Endothelial cell of umbilical vein (primary cell): ENCODE data around the gene TAF15. TPM values are rescaled to one million over a fixed set of nuclear protein-coding genes. Genes with fewer than 3 reads are reported as not detected.

Experiments
- BruUV-seq: library from RNA; stranded (reverse); fragments of 400-500 nt; replicated peaks from 2 replicates; lab custom pipeline; 2021; lab: Mats Ljungman, UMichigan
- CTCF ChIA-PET: fragments of 300-600, 350-600 bp; sonication (Branson Sonifier 250); formaldehyde crosslinking; loops from one replicate; lab custom pipeline; 2021; ENCODE audit warnings: antibody characterized with exemption, inconsistent platforms; lab: Charles Lee
- POLR2A ChIA-PET: fragments of 300-600, 350-600 bp; sonication (Branson Sonifier 250); formaldehyde crosslinking; loops from one replicate; lab custom pipeline; 2021; ENCODE audit warnings: antibody characterized with exemption, inconsistent platforms; lab: Charles Lee
- DNase-seq: peaks from one replicate; pipeline ENCODE4 v3.0.0-alpha.2; 2011; ENCODE audit warnings: low read depth, low spot score
- FAIRE-seq: peaks from 2 replicates; lab custom pipeline; 2011; peaks lifted over from hg19 to GRCh38; lab: Jason Lieb, UNC
- H2AFZ ChIP-seq: 2 replicates; pipeline ENCODE4 v1.6.0; 2012; ENCODE audit warnings: low read depth, low read length, control low read depth, inconsistent platforms
- H3K27ac ChIP-seq: 2 replicates; pipeline ENCODE4 v1.5.1; 2011; ENCODE audit warnings: low read depth, mild to moderate bottlenecking, control low read depth, low read length, moderate library complexity; ENCODE audit not compliant: insufficient read depth
- H3K27me3 ChIP-seq, 2 experiments: 2 replicates each; pipeline versions ENCODE4 v1.6.0 to v1.6.1; 2011; ENCODE audit warnings: low read length in 2 of 2, mixed read lengths in 1 of 2; ENCODE audit not compliant: control insufficient read depth in 2 of 2, insufficient read depth in 2 of 2
- H3K36me3 ChIP-seq, 2 experiments: 2 replicates in 1 of 2; 3 replicates in 1 of 2; pipeline ENCODE4 v1.5.1; 2011; ENCODE audit warnings: low read length in 2 of 2, mild to moderate bottlenecking in 1 of 2, moderate library complexity in 1 of 2; ENCODE audit not compliant: control insufficient read depth in 2 of 2, insufficient read depth in 2 of 2; ENCODE audit errors: extremely low read depth in 1 of 2
- H3K4me1 ChIP-seq: 3 replicates; pipeline ENCODE4 v1.5.1; 2011; ENCODE audit warnings: mild to moderate bottlenecking, low read length; ENCODE audit not compliant: control insufficient read depth, insufficient read depth; ENCODE audit errors: extremely low read depth
- H3K4me2 ChIP-seq: 2 replicates; pipeline ENCODE4 v1.6.1; 2011; ENCODE audit warnings: low read length, control low read depth, mixed read lengths; ENCODE audit not compliant: insufficient read depth
- H3K4me3 ChIP-seq, 3 experiments: fragments of 200-600 bp in 1 of 3; sonication (generic), shearing (Covaris generic) in 1 of 3; replicated peaks in 1 of 3; 2 replicates each; pipeline ENCODE4 v1.5.1; 2011 to 2016; ENCODE audit warnings: control low read depth in 3 of 3, low read length in 3 of 3, mild to moderate bottlenecking in 2 of 3, inconsistent platforms in 1 of 3, low read depth in 1 of 3, moderate library complexity in 1 of 3; ENCODE audit not compliant: insufficient read depth in 1 of 3
- H3K79me2 ChIP-seq: 2 replicates; pipeline ENCODE4 v1.6.0; 2012; ENCODE audit warnings: low read length, inconsistent platforms; ENCODE audit not compliant: control insufficient read depth, insufficient read depth
- H3K9ac ChIP-seq: replicated peaks from 2 replicates; pipeline ENCODE3; 2011; ENCODE audit warnings: low read length, control low read depth; ENCODE audit not compliant: insufficient read depth; ENCODE audit errors: extremely low read depth
- H3K9me1 ChIP-seq: replicated peaks from 3 replicates; pipeline ENCODE4 v1.6.0; 2011; ENCODE audit warnings: mild to moderate bottlenecking, low read length; ENCODE audit not compliant: control insufficient read depth, insufficient read depth; ENCODE audit errors: extremely low read depth
- H3K9me3 ChIP-seq: replicated peaks from 2 replicates; pipeline ENCODE4 v1.5.1; 2012; ENCODE audit warnings: low read length, inconsistent platforms; ENCODE audit not compliant: control insufficient read depth, insufficient read depth
- H4K20me1 ChIP-seq: replicated peaks from 2 replicates; pipeline ENCODE3; 2011; ENCODE audit warnings: mild to moderate bottlenecking, low read length; ENCODE audit not compliant: control insufficient read depth, insufficient read depth; ENCODE audit errors: extremely low read depth
- EZH2 ChIP-seq: IDR thresholded peaks from 2 replicates; pipeline ENCODE4 v1.6.1; 2012; ENCODE audit warnings: borderline replicate concordance, low read depth, mild to moderate bottlenecking, moderate library complexity, low read length, inconsistent platforms; ENCODE audit not compliant: severe bottlenecking
- FOS ChIP-seq: IDR thresholded peaks from 2 replicates; pipeline ENCODE4 v1.6.1; 2011; ENCODE audit warnings: mild to moderate bottlenecking, low read length, moderate library complexity, borderline replicate concordance; ENCODE audit not compliant: insufficient read depth
- GATA2 ChIP-seq: IDR thresholded peaks from 2 replicates; pipeline ENCODE4 v1.7.0; 2011; ENCODE audit warnings: low read depth, mild to moderate bottlenecking, moderate library complexity, mixed read lengths, low read length; ENCODE audit not compliant: insufficient read length, insufficient read depth
- JUN ChIP-seq: IDR thresholded peaks from 2 replicates; pipeline ENCODE4 v1.6.1; 2011; ENCODE audit warnings: borderline replicate concordance, low read depth; ENCODE audit not compliant: insufficient read length, insufficient read depth
- MYC ChIP-seq: IDR thresholded peaks from one replicate; pipeline ENCODE4 v1.6.1; 2011; ENCODE audit warnings: mild to moderate bottlenecking, low read depth, low read length
- POLR2A ChIP-seq: IDR thresholded peaks from 2 replicates; pipeline ENCODE4 v1.6.1; 2012; ENCODE audit warnings: low read depth, mild to moderate bottlenecking, control low read depth, low read length
- POLR2AphosphoS5 ChIP-seq: IDR thresholded peaks from 2 replicates; pipeline ENCODE4 v1.6.1; 2012; ENCODE audit warnings: low read depth, mild to moderate bottlenecking, control low read depth, low read length, moderate library complexity; ENCODE audit not compliant: insufficient read depth
- dilution Hi-C: fragments of 300-500 bp; cut with MboI; formaldehyde crosslinking; loops from one replicate; pipeline ENCODE4 v1.15.0; 2019; ENCODE audit warnings: low sequenced_read_pairs; ENCODE audit not compliant: extremely low pct_ligation_motif_present
- intact Hi-C: fragments of 100-400 bp; cut with micrococcal nuclease; formaldehyde crosslinking; loops from one replicate; pipeline ENCODE4 v1.10.0; 2022
- polyA plus RNA-seq, 4 experiments: library from polyadenylated mRNA; depleted of rRNA in 3 of 4; stranded (reverse) in 3 of 4; unstranded in 1 of 4; fragments of >200 nt; gene quantifications; 2 replicates each; pipeline versions ENCODE4 v1.2.1 to v1.2.3, GENCODE V29; 2011 to 2012; ENCODE audit warnings: missing spikeins in 1 of 4
- total RNA-seq: library from RNA; stranded (reverse); gene quantifications from 2 replicates; pipeline ENCODE4 v1.2.3, GENCODE V29; 2021
- TF ChIP-seq, protein P1 (sequence below): IDR thresholded peaks from 2 replicates; pipeline ENCODE4 v1.6.1; 2011; ENCODE audit not compliant: insufficient read depth, insufficient read length
- TF ChIP-seq, protein P2 (sequence below), 2 donors: IDR thresholded peaks; 1 replicate in 1 of 2; 2 replicates in 1 of 2; pipeline ENCODE4 v1.5.1; 2011; ENCODE audit warnings: low read length in 2 of 2, mild to moderate bottlenecking in 2 of 2, moderate library complexity in 2 of 2, control low read depth in 1 of 2, inconsistent platforms in 1 of 2, low read depth in 1 of 2; ENCODE audit not compliant: insufficient read depth in 1 of 2; ENCODE audit errors: extremely low read depth in 1 of 2

The TAF15 gene
- total and polyA plus RNA-seq, 2 donors (not counting 3 experiments of a cell fraction or from before 2014, with no cell fraction given), result 59.4 to 247 TPM

DNA sequence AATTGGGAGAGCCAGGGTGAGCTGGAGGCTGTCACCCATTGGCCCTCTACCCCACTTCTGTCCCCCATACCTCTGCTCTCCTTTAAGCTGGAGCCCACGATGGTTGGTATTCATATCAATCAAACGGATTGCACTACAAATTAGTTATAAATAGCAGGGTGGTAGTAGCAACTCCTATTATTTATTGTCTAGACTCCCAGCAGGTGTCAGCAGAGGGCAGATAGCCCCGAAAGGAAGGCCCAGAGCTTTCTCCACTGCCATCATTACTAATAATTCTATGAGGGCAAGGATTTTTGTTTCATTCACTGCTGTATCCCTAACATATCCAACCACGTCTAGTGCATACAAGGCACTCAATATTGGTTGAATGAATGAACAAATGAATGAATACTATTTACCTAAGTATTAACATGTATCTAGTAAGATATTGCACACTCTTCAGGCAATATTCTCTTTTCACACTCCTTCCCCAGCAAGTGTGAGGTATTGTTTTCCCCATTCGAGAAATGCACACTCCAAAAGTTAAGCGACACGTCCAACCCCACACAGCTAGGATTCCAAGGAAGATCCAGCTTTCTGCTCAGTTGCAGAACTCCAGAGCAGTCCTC is 42.3 kb upstream of the TAF15 start:
- dilution Hi-C loops, result no loop called here

DNA sequence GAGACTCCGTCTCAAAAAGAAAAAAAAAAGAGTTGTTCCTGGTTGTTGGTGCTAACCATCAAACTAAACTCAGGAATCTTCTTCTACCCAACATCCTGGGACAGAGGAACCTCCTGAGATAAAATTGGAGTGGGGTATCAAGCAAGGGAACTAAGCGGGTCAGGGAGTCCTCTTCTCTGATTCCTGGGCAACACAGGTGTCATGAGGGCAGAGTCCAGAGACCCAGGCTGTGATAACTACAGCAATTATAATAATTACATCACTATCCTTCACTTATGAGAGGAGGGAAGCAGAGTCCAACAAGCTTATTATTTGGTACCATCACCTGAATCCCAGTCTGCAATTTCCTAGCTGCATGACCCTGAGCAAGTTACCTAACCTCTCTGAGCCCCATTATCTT is 40.5 kb upstream of the TAF15 start:
- dilution Hi-C loops (no loop called here), intact Hi-C loops (no loop called here)
- Histone ChIP-seq H2AFZ (no peak overlapping the region), H3K27me3 (peaks cover 2 to 6% of the 10 kb centered on the region in 2 experiments), H3K27ac (no peak overlapping the region), H3K9me3 (no peaks in the 10 kb centered on the region), H3K36me3 (no peaks in the 10 kb centered on the region), H3K4me3 (no peak overlapping the region), H4K20me1 (no peaks in the 10 kb centered on the region), H3K9me1 (no peaks in the 10 kb centered on the region), H3K4me2 (no peak overlapping the region), H3K79me2 (no peaks in the 10 kb centered on the region), H3K9ac (no peak overlapping the region), H3K4me1 (peaks cover 7% of the 10 kb centered on the region)
- FAIRE-seq (no peak), DNase-seq (no peak)
- ChIA-PET CTCF (interaction anchor here (1.0 to 8.5 kb wide), 4 partner anchors 21 to 40 kb away, joined by 4 to 453 read pairs (median 8); partner anchors contain the start of gene TAF15), POLR2A (interaction anchor here (1.0 kb wide), 1 partner anchor 40 kb away, joined by 3 read pairs; the partner anchor contains the start of gene TAF15)
- TF ChIP-seq POLR2A, result no peak
- TF ChIP-seq JUN, result no peak
- TF ChIP-seq EZH2, result no peak
- TF ChIP-seq GATA2, result no peak
- TF ChIP-seq, protein P1, sequence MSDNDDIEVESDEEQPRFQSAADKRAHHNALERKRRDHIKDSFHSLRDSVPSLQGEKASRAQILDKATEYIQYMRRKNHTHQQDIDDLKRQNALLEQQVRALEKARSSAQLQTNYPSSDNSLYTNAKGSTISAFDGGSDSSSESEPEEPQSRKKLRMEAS, result no peak
- no peak for TF ChIP-seq POLR2AphosphoS5
- TF ChIP-seq, protein P2, sequence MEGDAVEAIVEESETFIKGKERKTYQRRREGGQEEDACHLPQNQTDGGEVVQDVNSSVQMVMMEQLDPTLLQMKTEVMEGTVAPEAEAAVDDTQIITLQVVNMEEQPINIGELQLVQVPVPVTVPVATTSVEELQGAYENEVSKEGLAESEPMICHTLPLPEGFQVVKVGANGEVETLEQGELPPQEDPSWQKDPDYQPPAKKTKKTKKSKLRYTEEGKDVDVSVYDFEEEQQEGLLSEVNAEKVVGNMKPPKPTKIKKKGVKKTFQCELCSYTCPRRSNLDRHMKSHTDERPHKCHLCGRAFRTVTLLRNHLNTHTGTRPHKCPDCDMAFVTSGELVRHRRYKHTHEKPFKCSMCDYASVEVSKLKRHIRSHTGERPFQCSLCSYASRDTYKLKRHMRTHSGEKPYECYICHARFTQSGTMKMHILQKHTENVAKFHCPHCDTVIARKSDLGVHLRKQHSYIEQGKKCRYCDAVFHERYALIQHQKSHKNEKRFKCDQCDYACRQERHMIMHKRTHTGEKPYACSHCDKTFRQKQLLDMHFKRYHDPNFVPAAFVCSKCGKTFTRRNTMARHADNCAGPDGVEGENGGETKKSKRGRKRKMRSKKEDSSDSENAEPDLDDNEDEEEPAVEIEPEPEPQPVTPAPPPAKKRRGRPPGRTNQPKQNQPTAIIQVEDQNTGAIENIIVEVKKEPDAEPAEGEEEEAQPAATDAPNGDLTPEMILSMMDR (IDR thresholded peaks at IDR 0.05; ENCODE audit: extremely low read depth in 1 of 2, insufficient read depth in 1 of 2, low read depth in 1 of 2, low read length in 2 of 2), result no peak
- no peak for TF ChIP-seq MYC
- no peak for TF ChIP-seq FOS
- no TSS peak for BruUV-seq

More for the DNA sequence above, 42.3 kb upstream of the TAF15 start:
- H3K9ac ChIP-seq, result no peak overlapping the region
- DNase-seq (peak; percentile 60), FAIRE-seq (no peak)
- POLR2A ChIA-PET, result interaction anchor here (1.0 kb wide), 1 partner anchor 42 kb away, joined by 8 read pairs; the partner anchor contains the start of gene TAF15
- H3K27me3 ChIP-seq, result peaks cover 2 to 3% of the 10 kb centered on the region in 2 experiments
- H2AFZ ChIP-seq, result no peak overlapping the region
- no peaks in the 10 kb centered on the region for H3K9me1 ChIP-seq
- no peak for TF ChIP-seq POLR2A
- TF ChIP-seq, protein P2 (IDR thresholded peaks at IDR 0.05; ENCODE audit: extremely low read depth in 1 of 2, insufficient read depth in 1 of 2, low read depth in 1 of 2, low read length in 2 of 2), result peak; percentile 41 to 57
- H3K9me3 ChIP-seq, result no peaks in the 10 kb centered on the region
- H4K20me1 ChIP-seq, result no peaks in the 10 kb centered on the region
- peaks cover 7% of the 10 kb centered on the region for H3K4me1 ChIP-seq
- H3K36me3 ChIP-seq, result no peaks in the 10 kb centered on the region
- H3K4me3 ChIP-seq, result no peak overlapping the region
- intact Hi-C loops, result no loop called here
- no TSS peak for BruUV-seq
- CTCF ChIA-PET, result interaction anchor here (0.5 to 8.5 kb wide), 15 partner anchors 10 to 154 kb away, joined by 3 to 453 read pairs (median 6); partner anchors contain the start of genes MMP28 and TAF15
- no peak overlapping the region for H3K27ac ChIP-seq
- no peak overlapping the region for H3K4me2 ChIP-seq
- H3K79me2 ChIP-seq, result no peaks in the 10 kb centered on the region
